ENCODE measurements around the gene YOD1. TPM values are rescaled to one million over a fixed set of nuclear protein-coding genes. Genes with fewer than 3 reads are reported as not detected.

Gene YOD1
- total and polyA plus RNA-seq, 2 of the 4 experiments (the other 2 are of a cell fraction) = 1.8 to 5.4 TPM

DNA sequence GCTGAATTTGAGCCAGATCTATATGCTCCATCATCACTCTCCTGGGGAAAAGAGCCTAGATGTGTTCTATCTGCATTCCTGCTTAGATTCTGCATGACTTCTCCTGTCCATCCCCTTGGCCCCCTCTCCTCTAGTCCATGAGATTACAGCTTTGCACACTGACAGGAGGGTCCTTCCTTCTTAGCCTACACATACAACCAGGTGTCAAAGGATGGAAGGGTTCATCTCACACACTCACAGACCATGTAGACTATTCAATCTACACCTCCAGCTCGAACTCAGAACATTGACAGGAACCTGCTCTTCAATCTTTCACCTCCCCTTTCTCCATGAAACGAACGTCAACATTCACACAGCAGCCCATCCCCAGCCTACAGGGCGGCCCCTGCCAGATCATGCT is 32.3 kb downstream of the YOD1 start:
- intact Hi-C loops (cut with micrococcal nuclease) = no loop called here
- no peaks in the 10 kb centered on the region for H3K79me1 ChIP-seq (ENCODE audit: low read depth in 1 of 2, low read length in 2 of 2)
- H3K36me3 ChIP-seq (ENCODE audit: control insufficient read depth, insufficient read depth, low read length) = no peaks in the 10 kb centered on the region
- H2BK20ac ChIP-seq (ENCODE audit: low read depth, low read length) = no peak overlapping the region
- dilution Hi-C loops (cut with HindIII; ENCODE audit: low sequenced_read_pairs, unreplicated experiment) = no loop called here
- no peak overlapping the region for H3K9ac ChIP-seq (ENCODE audit: low read depth, low read length)
- H3K14ac ChIP-seq (replicated peaks; ENCODE audit: low read depth, low read length) = no peak overlapping the region
- in situ Hi-C loops (cut with MboI; ENCODE audit: low sequenced_read_pairs) = no loop called here
- H3K9me3 ChIP-seq (ENCODE audit: control insufficient read depth, insufficient read depth, low read length) = no peaks in the 10 kb centered on the region
- ChIA-PET CTCF (no interaction called here), POLR2A (ENCODE audit: unreplicated experiment) (no interaction called here)
- H3K27me3 ChIP-seq (ENCODE audit: control insufficient read depth, insufficient read depth, low read length) = peaks cover 2% of the 10 kb centered on the region; the same call in 1 of the 2 replicates
- no peak for ATAC-seq (ENCODE audit: low read depth)
- H4K5ac ChIP-seq (ENCODE audit: low read depth, low read length) = no peak overlapping the region
- no peak overlapping the region for H4K91ac ChIP-seq (ENCODE audit: insufficient read depth, low read depth, low read length)
- no CpG with 5 or more reads among the region's 4 CpGs for WGBS, 2 experiments (ENCODE audit: extremely low coverage in 2 of 2, insufficient read length in 1 of 2)
- no peak overlapping the region for H2AK5ac ChIP-seq (ENCODE audit: low read depth, low read length)
- no peak overlapping the region for H3K56ac ChIP-seq (ENCODE audit: extremely low read depth, insufficient read depth, low read length)
- H3K27ac ChIP-seq (ENCODE audit: insufficient read depth, low read length) = no peak overlapping the region
- no peak overlapping the region for H3K4ac ChIP-seq (ENCODE audit: low read depth, low read length)
- H3K4me1 ChIP-seq (ENCODE audit: control insufficient read depth, insufficient read depth, low read length) = no peaks in the 10 kb centered on the region; the same call in 1 of the 2 replicates
- H2AK9ac ChIP-seq (replicated peaks; ENCODE audit: low read depth, low read length, poor library complexity) = no peak overlapping the region
- no peak overlapping the region for H3K18ac ChIP-seq (ENCODE audit: low read depth, low read length)
- no peak for DNase-seq
- BruUV-seq (replicated peaks) = no TSS peak
- H3K9me1 ChIP-seq (ENCODE audit: insufficient read depth, low read length) = peaks cover 14% of the 10 kb centered on the region
- no peak overlapping the region for H2BK15ac ChIP-seq (ENCODE audit: low read depth, low read length)
- TF ChIP-seq RCOR1 (IDR thresholded peaks at IDR 0.05; ENCODE audit: insufficient replicate concordance, low read length) = no peak
- TF ChIP-seq, protein P1, sequence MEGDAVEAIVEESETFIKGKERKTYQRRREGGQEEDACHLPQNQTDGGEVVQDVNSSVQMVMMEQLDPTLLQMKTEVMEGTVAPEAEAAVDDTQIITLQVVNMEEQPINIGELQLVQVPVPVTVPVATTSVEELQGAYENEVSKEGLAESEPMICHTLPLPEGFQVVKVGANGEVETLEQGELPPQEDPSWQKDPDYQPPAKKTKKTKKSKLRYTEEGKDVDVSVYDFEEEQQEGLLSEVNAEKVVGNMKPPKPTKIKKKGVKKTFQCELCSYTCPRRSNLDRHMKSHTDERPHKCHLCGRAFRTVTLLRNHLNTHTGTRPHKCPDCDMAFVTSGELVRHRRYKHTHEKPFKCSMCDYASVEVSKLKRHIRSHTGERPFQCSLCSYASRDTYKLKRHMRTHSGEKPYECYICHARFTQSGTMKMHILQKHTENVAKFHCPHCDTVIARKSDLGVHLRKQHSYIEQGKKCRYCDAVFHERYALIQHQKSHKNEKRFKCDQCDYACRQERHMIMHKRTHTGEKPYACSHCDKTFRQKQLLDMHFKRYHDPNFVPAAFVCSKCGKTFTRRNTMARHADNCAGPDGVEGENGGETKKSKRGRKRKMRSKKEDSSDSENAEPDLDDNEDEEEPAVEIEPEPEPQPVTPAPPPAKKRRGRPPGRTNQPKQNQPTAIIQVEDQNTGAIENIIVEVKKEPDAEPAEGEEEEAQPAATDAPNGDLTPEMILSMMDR (conservative IDR thresholded peaks at IDR 0.05; ENCODE audit: low read depth, low read length) = no peak
- TF ChIP-seq FOS (IDR thresholded peaks at IDR 0.05; ENCODE audit: low read depth, low read length) = no peak
- no peak for TF ChIP-seq NFE2L2 (IDR thresholded peaks at IDR 0.05; ENCODE audit: low read depth, low read length)
- no peak overlapping the region for H3K4me3 ChIP-seq (ENCODE audit: insufficient read depth, low read depth, low read length)
- no peak overlapping the region for H2AFZ ChIP-seq (replicated peaks; ENCODE audit: low read length, poor library complexity)
- H4K8ac ChIP-seq (ENCODE audit: low read depth in 2 of 2, low read length in 2 of 2) = no peak overlapping the region
- H4K20me1 ChIP-seq (ENCODE audit: insufficient read depth, low read length) = no peaks in the 10 kb centered on the region
- no peak overlapping the region for H3K4me2 ChIP-seq (ENCODE audit: low read depth, low read length)
- no peak overlapping the region for H2BK5ac ChIP-seq (ENCODE audit: low read depth, low read length, poor library complexity, severe bottlenecking)
- H2BK120ac ChIP-seq (ENCODE audit: low read depth, low read length) = no peak overlapping the region
- H3K23ac ChIP-seq (ENCODE audit: low read depth, low read length) = no peak overlapping the region

Measured in IMR-90 (cell line).